GM18505 (cell line): ENCODE data around the gene IPO8.
"Not testable (repeated sequence)": the region's sequence is repeated elsewhere in the genome, so short reads cannot be mapped to it uniquely, and the experiment has no call there.

Source experiments
- ATAC-seq: cut with Tn5 transposase; IDR thresholded peaks from one replicate; pipeline ENCODE4 v1.9.1; 2021; ENCODE audit not compliant: unreplicated experiment
- POLR2A ChIP-seq: IDR thresholded peaks from 4 replicates; pipeline ENCODE4 v1.6.1; 2011; ENCODE audit warnings: borderline replicate concordance; ENCODE audit not compliant: insufficient read depth, insufficient read length; ENCODE audit errors: extremely low read depth

Gene IPO8

DNA sequence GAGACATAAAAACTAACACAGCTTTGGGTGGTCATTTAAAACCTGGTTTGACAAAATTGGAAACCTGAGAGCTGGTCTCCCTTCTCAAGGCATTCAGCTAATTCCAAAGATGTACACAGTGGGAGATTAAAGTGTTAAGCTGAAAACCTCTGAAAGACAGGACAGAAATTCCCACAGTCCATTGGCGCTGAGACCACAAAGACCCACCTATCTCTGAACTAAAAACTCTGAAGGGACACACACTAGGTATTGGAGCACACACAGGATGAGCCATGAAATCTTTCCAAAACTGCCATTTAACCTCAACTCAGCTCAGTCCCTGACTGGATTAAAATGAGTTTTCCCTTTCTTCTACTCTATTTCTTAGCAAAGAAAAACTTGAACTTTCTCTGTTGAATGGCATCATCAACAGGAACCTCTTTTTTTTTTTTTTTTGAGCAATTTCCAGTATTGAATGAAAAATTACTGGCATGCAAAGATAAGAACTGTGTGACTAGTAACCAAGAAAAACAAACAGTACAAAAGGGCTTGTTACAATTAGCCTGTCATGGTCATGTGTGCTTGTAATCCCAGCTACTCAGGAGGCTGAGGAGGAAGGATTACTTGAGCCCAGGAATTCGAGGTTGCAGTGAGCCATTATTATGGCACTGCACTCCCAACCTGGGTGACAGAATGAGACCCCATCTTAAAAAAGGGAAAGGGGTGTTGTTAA is 82.4 kb downstream of the IPO8 start:
- no peak for TF ChIP-seq POLR2A
- no peak for ATAC-seq

GRCh38 chr12:30610718-30611117 is 85.0 kb downstream of the IPO8 start:
- no peak for ATAC-seq
- TF ChIP-seq POLR2A = no peak

GRCh38 chr12:30609819-30610218 is 85.8 kb downstream of the IPO8 start:
- not testable (repeated sequence) for ATAC-seq

DNA sequence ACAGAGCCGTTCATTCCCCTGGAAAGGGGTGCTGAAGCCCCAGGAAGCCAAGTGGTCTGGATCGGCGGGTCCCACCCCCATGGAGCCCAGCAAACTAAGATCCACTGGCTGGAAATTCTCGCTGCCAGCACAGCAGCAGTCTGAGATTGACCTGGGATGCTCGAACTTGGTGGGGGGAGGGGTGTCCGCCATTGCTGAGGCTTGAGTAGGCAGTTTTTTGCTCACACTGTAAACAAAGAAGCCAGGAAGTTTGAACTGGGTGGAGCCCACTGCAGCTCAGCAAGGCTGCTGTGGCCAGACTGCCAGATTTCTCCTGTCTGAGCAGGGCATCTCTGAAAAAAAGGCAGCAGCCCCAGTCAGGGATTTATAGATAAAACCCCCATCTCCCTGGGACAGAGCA is 91.4 kb downstream of the IPO8 start:
- not testable (repeated sequence) for ATAC-seq

GRCh38 chr12:30603129-30603528 is 92.5 kb downstream of the IPO8 start:
- TF ChIP-seq POLR2A = no peak

DNA sequence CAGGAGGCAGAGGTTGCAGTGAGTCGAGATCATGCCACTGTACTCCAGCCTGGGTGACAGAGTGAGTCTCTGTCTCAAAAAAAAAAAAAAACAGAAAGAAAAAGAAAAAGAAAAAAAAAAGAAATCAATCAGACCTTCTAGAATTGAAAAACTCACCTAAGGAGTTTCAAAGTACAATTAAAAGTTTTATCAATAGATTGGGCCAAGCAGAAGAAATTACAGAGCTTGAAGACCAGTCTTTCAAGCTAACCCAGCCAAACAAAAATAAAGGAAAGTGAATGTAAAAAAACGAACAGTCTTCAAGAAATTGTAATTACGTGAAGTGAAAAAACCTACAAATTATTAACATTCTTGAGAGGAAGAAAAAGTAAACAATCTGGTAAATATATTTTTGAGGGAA is 93.0 kb downstream of the IPO8 start:
- ATAC-seq = no peak
- TF ChIP-seq POLR2A = no peak

More at GRCh38 chr12:30603129-30603528, 92.5 kb downstream of the IPO8 start:
- ATAC-seq = no peak

GRCh38 chr12:30599608-30600007 is 96.1 kb downstream of the IPO8 start:
- no peak for ATAC-seq
- TF ChIP-seq POLR2A = no peak

GRCh38 chr12:30598889-30599288 is 96.8 kb downstream of the IPO8 start:
- ATAC-seq = no peak
- no peak for TF ChIP-seq POLR2A

GRCh38 chr12:30595742-30596141 is 99.9 kb downstream of the IPO8 start:
- ATAC-seq = no peak
- TF ChIP-seq POLR2A = no peak

DNA sequence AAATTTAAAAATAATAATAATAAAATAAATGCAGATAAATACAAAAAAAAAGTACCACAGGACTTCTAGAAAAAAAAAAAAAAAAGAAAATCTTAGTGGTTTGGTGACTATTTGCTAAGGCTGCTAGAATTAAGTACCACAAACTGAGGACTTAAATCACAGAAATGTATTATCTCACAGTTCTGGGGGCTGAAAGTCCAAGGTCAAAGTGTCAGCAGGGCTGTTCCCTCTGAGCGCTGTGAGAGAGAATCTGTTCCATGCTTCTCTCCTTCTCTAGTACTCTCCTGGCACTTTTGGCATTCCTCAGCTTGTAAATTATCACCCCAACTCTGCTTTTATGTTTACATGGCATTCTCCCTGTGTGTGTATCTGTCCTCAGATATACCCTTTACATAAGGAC is 101.2 kb downstream of the IPO8 start:
- ATAC-seq = no peak
- TF ChIP-seq POLR2A = no peak

DNA sequence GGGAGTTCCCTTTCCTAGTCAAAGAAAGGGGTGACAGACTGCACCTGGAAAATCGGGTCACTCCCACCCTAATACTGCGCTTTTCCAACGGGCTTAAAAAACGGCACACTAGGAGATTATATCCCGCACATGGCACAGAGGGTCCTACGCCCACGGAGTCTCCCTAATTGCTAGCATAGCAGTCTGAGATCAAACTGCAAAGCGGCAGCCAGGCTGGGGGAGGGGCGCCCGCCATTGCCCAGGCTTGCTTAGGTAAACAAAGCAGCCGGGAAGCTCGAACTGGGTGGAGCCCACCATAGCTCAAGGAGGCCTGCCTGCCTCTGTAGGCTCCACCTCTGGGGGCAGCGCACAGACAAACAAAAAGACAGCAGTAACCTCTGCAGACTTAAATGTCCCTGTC is 107.1 kb downstream of the IPO8 start:
- not testable (repeated sequence) for ATAC-seq

GRCh38 chr12:30587782-30588181 is 107.9 kb downstream of the IPO8 start:
- no peak for ATAC-seq
- no peak for TF ChIP-seq POLR2A

GRCh38 chr12:30585877-30586276 is 109.8 kb downstream of the IPO8 start:
- no peak for ATAC-seq
- TF ChIP-seq POLR2A = no peak

GRCh38 chr12:30582943-30583342 is 112.7 kb downstream of the IPO8 start:
- ATAC-seq = no peak
- TF ChIP-seq POLR2A = no peak

GRCh38 chr12:30580344-30580743 is 115.3 kb downstream of the IPO8 start:
- TF ChIP-seq POLR2A = no peak

More at GRCh38 chr12:30580344-30580743, 115.3 kb downstream of the IPO8 start:
- no peak for ATAC-seq
